VCaP (cell line): ENCODE measurements around the gene CDH2.

Experiments used
- H3K27ac ChIP-seq: fragments of 450-650 bp; 2 replicates; pipeline ENCODE4 v1.5.1; 2017
- CTCF ChIP-seq: fragments of 450-650 bp; conservative IDR thresholded peaks from 2 replicates; pipeline ENCODE4 v1.5.1; 2017; ENCODE audit warnings: mild to moderate bottlenecking, moderate library complexity

Gene CDH2

GRCh38 chr18:28114472-28114871, 62.5 kb downstream of the CDH2 start:
- H3K27ac ChIP-seq: no peak overlapping the region
- TF ChIP-seq CTCF: no peak

- H3K27ac ChIP-seq: no peak overlapping the region; the same call in 1 of the 2 replicates
- no peak for TF ChIP-seq CTCF
Measured at GRCh38 chr18:28113271-28114029, 63.5 kb downstream of the CDH2 start.

- H3K27ac ChIP-seq: peak overlapping the region; percentile 36
- no peak for TF ChIP-seq CTCF
Measured at GRCh38 chr18:28112056-28112470, 64.9 kb downstream of the CDH2 start.

GRCh38 chr18:28110924-28111323, 66.0 kb downstream of the CDH2 start:
- TF ChIP-seq CTCF: no peak
- H3K27ac ChIP-seq: no peak overlapping the region

- no peak for TF ChIP-seq CTCF
Measured at GRCh38 chr18:28109781-28110560, 67.0 kb downstream of the CDH2 start.

GRCh38 chr18:28108814-28109213, 68.1 kb downstream of the CDH2 start:
- TF ChIP-seq CTCF: peak; percentile 61
- H3K27ac ChIP-seq: no peak overlapping the region

More at GRCh38 chr18:28109781-28110560, 67.0 kb downstream of the CDH2 start:
- no peak overlapping the region for H3K27ac ChIP-seq

- H3K27ac ChIP-seq: peak overlapping the region; percentile 20
- no peak for TF ChIP-seq CTCF
Measured at GRCh38 chr18:28108254-28108653, 68.7 kb downstream of the CDH2 start.
